Effector memory CD8-positive, alpha-beta T cell (primary cell): ENCODE measurements around the gene RFX5.
"Not testable (repeated sequence)": the region's sequence is repeated elsewhere in the genome, so short reads cannot be mapped to it uniquely, and the experiment has no call there.

Source experiments
- ATAC-seq: fragments of 150-1000 bp; cut with Tn5 transposase; replicated peaks from 2 replicates; pipeline ENCODE4 v1.10.0; 2021; ENCODE audit warnings: mild to moderate bottlenecking, moderate library complexity
- DNase-seq, 3 experiments: peaks; one replicate each; pipeline ENCODE4 v3.0.0; 2021
- H3K27ac Mint-ChIP-seq, 2 donors: one replicate each; pipeline ENCODE4 v1.8.0; 2022; ENCODE audit warnings: mild to moderate bottlenecking in 2 of 2, mixed read lengths in 2 of 2, moderate library complexity in 2 of 2
- H3K27me3 Mint-ChIP-seq, 2 donors: one replicate each; pipeline ENCODE4 v1.8.0; 2022; ENCODE audit warnings: mixed read lengths in 2 of 2
- H3K36me3 Mint-ChIP-seq: one replicate; pipeline ENCODE4 v1.8.0; 2022; ENCODE audit warnings: mild to moderate bottlenecking, moderate library complexity, mixed read lengths; ENCODE audit not compliant: insufficient read depth
- H3K4me1 Mint-ChIP-seq, 2 donors: one replicate each; pipeline ENCODE4 v1.8.0; 2022; ENCODE audit warnings: low read depth in 2 of 2, mixed read lengths in 2 of 2
- H3K4me3 Mint-ChIP-seq, 2 donors: one replicate each; pipeline ENCODE4 v1.8.0; 2022; ENCODE audit warnings: mild to moderate bottlenecking in 2 of 2, mixed read lengths in 2 of 2, moderate library complexity in 2 of 2
- H3K9me3 Mint-ChIP-seq, 2 donors: one replicate each; pipeline ENCODE4 v1.8.0; 2022; ENCODE audit warnings: mixed read lengths in 2 of 2

Gene RFX5

GRCh38 chr1:151370211-151370911, 23.3 kb upstream of the RFX5 start:
- peaks cover 2% of the 10 kb centered on the region for H3K36me3 Mint-ChIP-seq
- H3K27me3 Mint-ChIP-seq = peaks cover 0 to 11% of the 10 kb centered on the region in 2 donors
- no peaks in the 10 kb centered on the region for H3K4me1 Mint-ChIP-seq
- no peak for ATAC-seq
- no peak overlapping the region for H3K4me3 Mint-ChIP-seq
- H3K9me3 Mint-ChIP-seq = no peaks in the 10 kb centered on the region
- no peak for DNase-seq
- H3K27ac Mint-ChIP-seq = peak overlapping the region in 1 of 2 donors; percentile 62

- ATAC-seq = no peak
- Mint-ChIP-seq H3K9me3 (no peaks in the 10 kb centered on the region), H3K36me3 (peaks cover 2% of the 10 kb centered on the region), H3K4me1 (no peaks in the 10 kb centered on the region), H3K4me3 (no peak overlapping the region), H3K27ac (no peak overlapping the region), H3K27me3 (peaks cover 0 to 11% of the 10 kb centered on the region in 2 donors)
- DNase-seq = no peak
These were observed 22.6 kb upstream of the RFX5 start for GRCh38 chr1:151369621-151370048.

- ATAC-seq = no peak
- Mint-ChIP-seq H3K27ac (no peak overlapping the region), H3K27me3 (peaks cover 0 to 14% of the 10 kb centered on the region in 2 donors), H3K4me3 (no peak overlapping the region), H3K4me1 (no peaks in the 10 kb centered on the region), H3K9me3 (no peaks in the 10 kb centered on the region), H3K36me3 (peaks cover 2% of the 10 kb centered on the region)
- DNase-seq = no peak
These were observed 22.2 kb upstream of the RFX5 start for GRCh38 chr1:151369302-151369610.

DNA sequence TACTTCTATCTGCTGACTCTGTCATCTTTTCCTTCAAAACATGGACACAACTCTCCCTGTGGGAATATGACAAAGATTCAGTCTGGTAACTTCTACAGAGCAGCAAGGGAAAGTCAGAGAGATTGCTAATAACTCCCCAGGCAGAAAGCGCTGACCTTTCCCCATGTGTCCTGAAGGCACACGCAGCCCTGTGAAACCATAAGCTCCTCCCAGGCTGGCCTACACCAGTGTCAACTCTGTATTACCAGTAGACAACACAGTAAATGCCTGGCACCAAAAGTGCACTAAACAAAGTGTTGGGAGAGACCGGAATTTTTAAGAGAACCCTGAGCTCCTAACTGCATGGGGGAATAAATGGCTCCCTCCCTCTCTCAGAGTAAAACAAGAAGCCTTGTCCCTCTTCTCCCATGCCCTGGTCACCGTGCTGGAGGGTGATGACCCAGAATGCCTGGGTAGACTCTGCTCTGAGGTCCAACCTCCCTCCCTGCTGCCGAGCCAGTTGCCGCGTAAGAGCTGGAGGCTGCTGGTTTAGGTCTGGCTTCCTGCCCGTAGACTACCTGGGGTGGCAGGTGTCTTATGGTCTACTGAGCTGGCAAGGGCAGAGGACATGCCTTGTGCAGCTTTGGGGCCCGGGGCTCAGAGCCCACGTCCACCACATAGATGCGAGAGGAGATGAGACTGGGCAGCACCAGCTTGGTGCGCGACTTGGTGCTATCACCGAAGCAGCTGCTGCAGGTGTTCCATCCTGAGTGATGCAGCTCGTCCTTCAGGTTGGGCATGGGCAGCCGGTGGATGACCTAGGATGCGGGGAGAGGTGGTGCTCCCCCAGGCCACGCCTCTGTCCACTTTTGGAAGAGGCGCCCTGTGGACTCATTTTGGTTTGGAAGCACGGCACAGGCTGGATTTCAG, 21.6 kb upstream of the RFX5 start:
- peaks cover 0 to 19% of the 10 kb centered on the region in 2 donors for H3K27me3 Mint-ChIP-seq
- H3K4me3 Mint-ChIP-seq = no peak overlapping the region
- no peak overlapping the region for H3K27ac Mint-ChIP-seq
- no peak for DNase-seq
- H3K36me3 Mint-ChIP-seq = peaks cover 2% of the 10 kb centered on the region
- ATAC-seq = no peak
- no peaks in the 10 kb centered on the region for H3K9me3 Mint-ChIP-seq
- H3K4me1 Mint-ChIP-seq = no peaks in the 10 kb centered on the region

GRCh38 chr1:151367658-151368392, 20.8 kb upstream of the RFX5 start:
- Mint-ChIP-seq H3K4me1 (no peaks in the 10 kb centered on the region), H3K9me3 (no peaks in the 10 kb centered on the region), H3K4me3 (no peak overlapping the region), H3K27ac (no peak overlapping the region), H3K36me3 (peaks cover 2% of the 10 kb centered on the region), H3K27me3 (peaks cover 0 to 19% of the 10 kb centered on the region in 2 donors)
- no peak for ATAC-seq
- DNase-seq = no peak

- Mint-ChIP-seq H3K36me3 (peaks cover 2% of the 10 kb centered on the region), H3K27ac (no peak overlapping the region), H3K4me3 (no peak overlapping the region), H3K9me3 (no peaks in the 10 kb centered on the region), H3K4me1 (no peaks in the 10 kb centered on the region), H3K27me3 (peaks cover 0 to 19% of the 10 kb centered on the region in 2 donors)
- DNase-seq (no peak), ATAC-seq (no peak)
These were observed 17.9 kb upstream of the RFX5 start for GRCh38 chr1:151364996-151365395.

GRCh38 chr1:151362308-151363155, 15.5 kb upstream of the RFX5 start:
- Mint-ChIP-seq H3K9me3 (no peaks in the 10 kb centered on the region), H3K4me3 (no peak overlapping the region), H3K4me1 (no peaks in the 10 kb centered on the region), H3K36me3 (peaks cover 2% of the 10 kb centered on the region), H3K27ac (no peak overlapping the region), H3K27me3 (peaks cover 0 to 19% of the 10 kb centered on the region in 2 donors)
- DNase-seq = no peak
- ATAC-seq = no peak

DNA sequence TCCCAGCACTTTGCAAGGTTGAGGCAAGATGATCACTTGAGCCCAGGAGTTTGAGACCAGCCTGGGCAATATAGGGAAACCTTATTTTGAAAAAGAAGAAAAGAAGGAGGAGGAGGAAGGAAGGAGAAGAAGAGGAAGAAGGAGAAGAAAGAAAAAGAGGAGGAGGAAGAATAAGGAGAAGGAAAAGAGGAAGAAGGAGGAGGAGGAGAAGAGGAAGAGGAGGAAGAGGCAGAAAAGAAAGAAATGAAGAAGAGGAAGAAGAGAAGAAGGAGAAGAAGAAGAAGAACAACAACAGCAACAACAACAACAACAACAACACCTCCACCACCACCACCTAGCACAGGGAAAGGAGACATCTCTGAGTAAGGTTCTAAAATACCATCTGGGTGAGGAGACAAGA, 14.8 kb upstream of the RFX5 start:
- peaks cover 2% of the 10 kb centered on the region for H3K36me3 Mint-ChIP-seq
- peaks cover 0 to 19% of the 10 kb centered on the region in 2 donors for H3K27me3 Mint-ChIP-seq
- ATAC-seq = no peak
- no peak overlapping the region for H3K27ac Mint-ChIP-seq
- no peaks in the 10 kb centered on the region for H3K4me1 Mint-ChIP-seq
- DNase-seq = no peak
- no peak overlapping the region for H3K4me3 Mint-ChIP-seq
- H3K9me3 Mint-ChIP-seq = no peaks in the 10 kb centered on the region

GRCh38 chr1:151356696-151357095, 9.6 kb upstream of the RFX5 start:
- no peaks in the 10 kb centered on the region for H3K27me3 Mint-ChIP-seq
- no peak overlapping the region for H3K4me3 Mint-ChIP-seq
- H3K4me1 Mint-ChIP-seq = no peaks in the 10 kb centered on the region
- no peak overlapping the region for H3K27ac Mint-ChIP-seq
- H3K36me3 Mint-ChIP-seq = no peaks in the 10 kb centered on the region
- no peak for DNase-seq
- H3K9me3 Mint-ChIP-seq = no peaks in the 10 kb centered on the region
- ATAC-seq = no peak

DNA sequence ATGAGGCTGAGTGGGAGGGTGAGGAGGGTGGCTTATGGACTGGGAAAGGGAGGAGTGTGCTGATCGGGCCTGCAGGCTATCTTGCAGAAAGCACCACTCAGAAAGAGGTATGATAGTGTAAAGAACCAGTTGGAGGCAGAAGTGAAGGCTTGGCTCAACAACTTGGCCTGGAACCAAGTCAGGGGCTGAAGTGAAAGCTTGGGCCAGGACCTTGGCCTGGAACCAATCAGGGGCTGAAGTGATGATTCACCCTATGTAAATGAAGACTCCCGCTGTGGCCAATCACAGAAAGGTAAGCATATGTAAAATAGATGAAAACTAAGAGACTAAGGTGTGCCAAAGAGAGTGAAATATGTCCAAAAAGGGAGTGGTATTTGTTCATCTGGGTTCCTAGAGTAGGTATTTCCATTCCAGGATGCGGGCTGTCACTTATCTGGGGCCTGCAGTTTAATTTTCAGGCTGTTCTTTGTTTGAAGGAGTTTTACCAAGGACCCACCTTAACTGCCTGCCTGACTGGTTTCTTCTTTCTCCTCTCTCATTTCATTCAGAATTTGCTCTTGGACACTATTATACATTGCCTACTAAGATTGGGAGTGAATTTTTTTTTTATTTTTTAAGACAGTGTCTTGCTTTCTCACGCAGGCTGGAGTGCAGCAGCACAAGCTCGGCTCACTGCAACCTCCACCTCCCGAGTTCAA, 5.1 kb upstream of the RFX5 start:
- Mint-ChIP-seq H3K27ac (no peak overlapping the region), H3K4me1 (peaks cover 6 to 7% of the 10 kb centered on the region in 2 donors), H3K9me3 (no peaks in the 10 kb centered on the region), H3K4me3 (no peak overlapping the region), H3K27me3 (no peaks in the 10 kb centered on the region), H3K36me3 (peaks cover 4% of the 10 kb centered on the region)
- DNase-seq (no peak), ATAC-seq (no peak)

DNA sequence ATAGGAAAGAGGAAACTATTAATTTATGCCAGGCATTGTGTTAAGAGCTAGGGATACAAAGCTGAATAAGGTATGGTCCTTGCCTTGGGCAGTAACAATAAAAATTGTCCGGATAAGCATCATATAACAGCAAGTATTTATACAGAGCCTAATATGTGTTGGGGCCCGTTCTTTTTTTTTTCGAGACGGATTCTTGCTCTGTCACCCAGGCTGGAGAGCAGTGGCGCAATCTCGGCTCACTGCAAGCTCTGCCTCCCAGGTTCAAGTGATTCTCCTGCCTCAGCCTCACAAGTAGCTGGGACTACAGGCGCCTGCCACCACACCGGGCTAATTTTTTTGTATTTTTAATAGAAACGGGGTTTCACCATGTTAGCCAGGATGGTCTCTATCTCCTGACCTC, 3.3 kb upstream of the RFX5 start:
- not testable (repeated sequence) for H3K9me3 Mint-ChIP-seq, H3K4me3 Mint-ChIP-seq, H3K27me3 Mint-ChIP-seq, DNase-seq, ATAC-seq, H3K27ac Mint-ChIP-seq
- peaks cover 21 to 23% of the 10 kb centered on the region in 2 donors for H3K4me1 Mint-ChIP-seq
- peaks cover 20% of the 10 kb centered on the region for H3K36me3 Mint-ChIP-seq

DNA sequence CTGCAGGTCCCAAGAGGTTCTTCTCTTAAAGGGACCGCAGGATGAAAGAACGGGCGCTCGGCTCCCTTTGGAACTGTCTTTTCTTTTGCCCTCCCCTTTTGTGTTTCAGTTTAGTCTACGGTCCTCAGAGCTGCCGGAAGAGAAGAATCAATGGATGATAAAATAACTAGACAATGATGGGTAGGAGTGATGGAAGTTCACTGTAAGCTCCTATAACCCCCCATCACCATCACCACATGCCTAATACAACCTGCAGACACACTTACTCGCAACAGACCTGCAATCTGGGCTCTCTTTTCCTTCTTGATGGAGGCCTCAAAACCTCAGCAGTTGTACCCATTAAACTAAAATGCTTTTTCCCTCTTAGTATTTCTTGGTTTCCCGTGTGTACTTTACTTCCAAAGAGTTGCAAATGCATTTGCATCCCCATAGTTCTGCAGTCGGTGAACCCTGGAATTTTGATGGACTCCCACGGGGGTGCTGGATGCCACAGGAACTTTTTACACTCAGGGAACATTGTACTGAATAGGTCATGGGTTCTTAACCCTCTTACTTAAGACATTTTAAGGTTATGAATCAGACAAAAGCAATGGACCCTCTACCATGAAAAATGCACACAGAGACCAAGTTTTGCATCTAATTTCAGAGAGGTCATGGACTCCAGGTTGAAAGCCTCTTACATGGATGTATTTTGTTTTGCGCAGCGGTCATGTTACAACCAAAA, 633 bp upstream of the RFX5 start:
- Mint-ChIP-seq H3K4me1 (peaks cover 25 to 29% of the 10 kb centered on the region in 2 donors), H3K36me3 (peaks cover 43% of the 10 kb centered on the region), H3K9me3 (no peaks in the 10 kb centered on the region), H3K4me3 (peak overlapping the region; percentile 98 to 99), H3K27me3 (no peaks in the 10 kb centered on the region), H3K27ac (peak overlapping the region; percentile 99 to 100)
- ATAC-seq (peak; percentile 1), DNase-seq (no peak)
